ENCODE results near the gene FAM53B. TPM values are rescaled to one million over a fixed set of nuclear protein-coding genes. Genes with fewer than 3 reads are reported as not detected.

Gene FAM53B
- polyA plus RNA-seq, 1 of the 3 experiments (the other 2 are of a cell fraction), result 5.6 TPM

DNA sequence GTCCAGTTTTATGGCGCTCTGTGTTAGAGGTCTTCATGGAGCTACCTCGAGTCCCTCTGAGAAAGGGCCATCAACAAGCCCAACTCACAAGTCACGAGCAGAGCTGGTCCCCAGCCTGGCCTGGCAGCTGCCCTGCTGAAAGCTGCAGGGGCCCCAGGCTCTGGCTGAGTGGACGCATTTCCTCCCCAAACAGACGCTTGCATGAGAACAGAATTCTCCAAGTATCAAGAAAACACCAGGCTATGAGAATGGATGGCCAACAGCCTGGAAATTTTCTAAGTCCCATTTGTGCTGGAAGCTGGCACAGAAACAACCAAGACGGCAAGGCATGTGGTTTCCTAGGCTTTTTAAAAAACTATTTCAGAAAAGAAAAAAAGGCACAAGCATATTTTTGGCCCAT is 114.8 kb downstream of the FAM53B start:
- Histone ChIP-seq H3K27me3 (ENCODE audit: insufficient read depth) (no peaks in the 10 kb centered on the region), H3K4me3 (ENCODE audit: low read depth in 2 of 2, low read length in 1 of 2) (no peak overlapping the region), H3K27ac (ENCODE audit: low read depth in 2 of 2, low read length in 1 of 2) (no peak overlapping the region; a peak in 1 of 4 replicates), H3K79me2 (ENCODE audit: insufficient read depth) (no peaks in the 10 kb centered on the region), H3K9me3 (no peaks in the 10 kb centered on the region), H3K9ac (no peak overlapping the region), H3F3A (replicated peaks; ENCODE audit: insufficient read depth) (no peaks in the 10 kb centered on the region), H3K9me2 (no peaks in the 10 kb centered on the region), H2AFZ (ENCODE audit: low read depth) (no peak overlapping the region), H3K36me3 (replicated peaks in 1 of 2; ENCODE audit: control insufficient read depth in 1 of 2, insufficient read depth in 2 of 2, low read length in 1 of 2) (no peaks in the 10 kb centered on the region), H3K4me1 (ENCODE audit: control insufficient read depth in 1 of 2, insufficient read depth in 2 of 2, low read depth in 1 of 2, low read length in 1 of 2) (peaks cover 0 to 28% of the 10 kb centered on the region in 2 experiments; a peak in 1 of 4 replicates), H4K20me1 (ENCODE audit: insufficient read depth) (no peaks in the 10 kb centered on the region), H3K4me2 (no peak overlapping the region)
- CTCF ChIA-PET, result interaction anchor here (1.0 kb wide), 1 partner anchor 119 kb away, joined by 3 read pairs; no protein-coding TSS in a partner anchor
- POLR2A ChIA-PET, result no interaction called here
- no peak for DNase-seq
- no peak for TF ChIP-seq CHD2 (IDR thresholded peaks at IDR 0.05; ENCODE audit: low read length, partially characterized antibody)
- no peak for TF ChIP-seq SIN3A (IDR thresholded peaks at IDR 0.05; ENCODE audit: borderline replicate concordance, low read depth, low read length)
- TF ChIP-seq REST (IDR thresholded peaks at IDR 0.05; ENCODE audit: low read depth, low read length), result no peak
- TF ChIP-seq EZH2phosphoT487 (IDR thresholded peaks at IDR 0.05; ENCODE audit: borderline replicate concordance, low read depth), result no peak
- no peak for TF ChIP-seq EP300 (IDR thresholded peaks at IDR 0.05; ENCODE audit: borderline replicate concordance in 1 of 2, low read depth in 1 of 2, low read length in 1 of 2)
- no peak for TF ChIP-seq RFX5 (IDR thresholded peaks at IDR 0.05; ENCODE audit: low read length)
- no peak for TF ChIP-seq RAD21 (IDR thresholded peaks at IDR 0.05; ENCODE audit: low read length)
- TF ChIP-seq FOSL2 (IDR thresholded peaks at IDR 0.05; ENCODE audit: borderline replicate concordance, low read depth), result no peak
- 94% methylated on average over 6 of the region's 6 CpGs for WGBS (ENCODE audit: low lambda C conversion rate)

GRCh38 chr10:124628676-124629021 is 115.5 kb downstream of the FAM53B start:
- Histone ChIP-seq H3K27ac (ENCODE audit: low read depth in 2 of 2, low read length in 1 of 2) (no peak overlapping the region; a peak in 1 of 4 replicates), H3F3A (replicated peaks; ENCODE audit: insufficient read depth) (no peaks in the 10 kb centered on the region), H3K9me3 (no peaks in the 10 kb centered on the region), H3K4me2 (no peak overlapping the region), H3K36me3 (replicated peaks in 1 of 2; ENCODE audit: control insufficient read depth in 1 of 2, insufficient read depth in 2 of 2, low read length in 1 of 2) (peaks cover 0 to 2% of the 10 kb centered on the region in 2 experiments), H2AFZ (ENCODE audit: low read depth) (no peak overlapping the region), H3K9ac (no peak overlapping the region), H4K20me1 (ENCODE audit: insufficient read depth) (no peaks in the 10 kb centered on the region), H3K4me1 (ENCODE audit: control insufficient read depth in 1 of 2, insufficient read depth in 2 of 2, low read depth in 1 of 2, low read length in 1 of 2) (peaks cover 0 to 28% of the 10 kb centered on the region in 2 experiments; a peak in 1 of 4 replicates), H3K9me2 (no peaks in the 10 kb centered on the region), H3K4me3 (ENCODE audit: low read depth in 2 of 2, low read length in 1 of 2) (no peak overlapping the region), H3K27me3 (ENCODE audit: insufficient read depth) (no peaks in the 10 kb centered on the region), H3K79me2 (ENCODE audit: insufficient read depth) (no peaks in the 10 kb centered on the region)
- ChIA-PET POLR2A (no interaction called here), CTCF (interaction anchor here (0.9 kb wide), 1 partner anchor 10 kb away, joined by 4 read pairs; no protein-coding TSS in a partner anchor)
- 90% methylated on average over 6 of the region's 9 CpGs for WGBS (ENCODE audit: low lambda C conversion rate)
- DNase-seq, result no peak
- TF ChIP-seq RFX5 (IDR thresholded peaks at IDR 0.05; ENCODE audit: low read length) (no peak), JUND (IDR thresholded peaks at IDR 0.05) (no peak), RAD21 (IDR thresholded peaks at IDR 0.05; ENCODE audit: low read length) (no peak), EZH2phosphoT487 (IDR thresholded peaks at IDR 0.05; ENCODE audit: borderline replicate concordance, low read depth) (no peak), USF2 (IDR thresholded peaks at IDR 0.05; ENCODE audit: borderline replicate concordance, low read depth, low read length) (no peak), IRF3 (IDR thresholded peaks at IDR 0.05; ENCODE audit: low read depth, low read length) (no peak), FOXJ3 (CRISPR knock-in tag; IDR thresholded peaks at IDR 0.05) (no peak), REST (IDR thresholded peaks at IDR 0.05; ENCODE audit: low read depth, low read length) (no peak), FOSL2 (IDR thresholded peaks at IDR 0.05; ENCODE audit: borderline replicate concordance, low read depth) (no peak), POLR2AphosphoS5 (IDR thresholded peaks at IDR 0.05; ENCODE audit: low read depth, low read length) (no peak), FOXM1 (IDR thresholded peaks at IDR 0.05; ENCODE audit: low read depth) (no peak)
- TF ChIP-seq, protein P1, sequence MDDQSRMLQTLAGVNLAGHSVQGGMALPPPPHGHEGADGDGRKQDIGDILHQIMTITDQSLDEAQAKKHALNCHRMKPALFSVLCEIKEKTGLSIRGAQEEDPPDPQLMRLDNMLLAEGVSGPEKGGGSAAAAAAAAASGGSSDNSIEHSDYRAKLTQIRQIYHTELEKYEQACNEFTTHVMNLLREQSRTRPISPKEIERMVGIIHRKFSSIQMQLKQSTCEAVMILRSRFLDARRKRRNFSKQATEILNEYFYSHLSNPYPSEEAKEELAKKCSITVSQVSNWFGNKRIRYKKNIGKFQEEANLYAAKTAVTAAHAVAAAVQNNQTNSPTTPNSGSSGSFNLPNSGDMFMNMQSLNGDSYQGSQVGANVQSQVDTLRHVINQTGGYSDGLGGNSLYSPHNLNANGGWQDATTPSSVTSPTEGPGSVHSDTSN (IDR thresholded peaks at IDR 0.05), result no peak
